ENCODE measurements around the gene BCL7C.
"Not testable (repeated sequence)": the region's sequence is repeated elsewhere in the genome, so short reads cannot be mapped to it uniquely, and the experiment has no call there.

Gene BCL7C

GRCh38 chr16:30894540-30895368 lies 877 bp upstream of the BCL7C start:
- no peak for DNase-seq (ENCODE audit: low read depth)

DNA sequence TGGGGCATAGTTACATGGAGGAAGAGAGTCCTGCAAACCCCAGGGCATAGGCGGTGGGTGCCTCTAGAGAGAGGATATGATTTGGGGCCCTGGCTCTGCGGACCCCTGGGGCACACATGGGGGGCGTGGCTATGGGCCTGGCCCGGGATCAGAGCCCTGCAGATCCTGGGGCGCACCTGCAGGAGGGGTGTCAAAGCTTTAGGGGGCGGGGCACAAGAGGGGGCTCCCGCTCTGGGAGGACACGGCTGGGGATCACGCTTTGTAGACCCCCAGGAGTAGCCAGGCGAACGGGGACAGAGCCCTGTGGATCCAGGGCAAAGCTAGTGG lies 497 bp downstream of the BCL7C start:
- no peak for DNase-seq (ENCODE audit: low read depth)

- no peak for DNase-seq (ENCODE audit: low read depth)
Observed at GRCh38 chr16:30892670-30893416, 1.0 kb downstream of the BCL7C start.

- not testable (repeated sequence) for DNase-seq (ENCODE audit: low read depth)
Observed at GRCh38 chr16:30891043-30891823, 2.6 kb downstream of the BCL7C start.

GRCh38 chr16:30889721-30890120 lies 4.2 kb downstream of the BCL7C start:
- DNase-seq (ENCODE audit: low read depth) = no peak

GRCh38 chr16:30888856-30889499 lies 4.9 kb downstream of the BCL7C start:
- DNase-seq (ENCODE audit: low read depth) = no peak

GRCh38 chr16:30887927-30888326 lies 6.0 kb downstream of the BCL7C start:
- no peak for DNase-seq (ENCODE audit: low read depth)

- no peak for DNase-seq (ENCODE audit: low read depth)
Observed at GRCh38 chr16:30886145-30886544, 7.7 kb downstream of the BCL7C start.

- no peak for DNase-seq (ENCODE audit: low read depth)
Observed at GRCh38 chr16:30885196-30885595, 8.7 kb downstream of the BCL7C start.

DNA sequence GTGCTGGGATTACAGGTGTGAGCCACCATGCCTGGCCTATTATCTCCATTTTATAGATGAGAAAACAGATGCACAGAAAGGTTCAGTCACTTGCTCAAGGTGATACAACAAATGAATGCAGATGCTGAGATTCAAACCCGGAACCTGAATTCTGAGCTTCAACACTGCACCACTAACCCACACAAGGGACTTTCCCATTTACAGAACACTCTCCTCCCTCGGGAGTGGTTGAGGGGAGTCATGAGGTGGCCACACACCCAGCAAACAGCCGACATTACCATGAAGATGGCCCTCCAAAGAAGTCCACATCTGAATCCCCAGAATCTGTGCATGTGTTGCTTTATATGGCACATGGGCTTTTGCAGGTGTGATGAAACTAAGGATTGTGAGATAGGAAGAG lies 9.1 kb downstream of the BCL7C start:
- no peak for DNase-seq (ENCODE audit: low read depth)

DNA sequence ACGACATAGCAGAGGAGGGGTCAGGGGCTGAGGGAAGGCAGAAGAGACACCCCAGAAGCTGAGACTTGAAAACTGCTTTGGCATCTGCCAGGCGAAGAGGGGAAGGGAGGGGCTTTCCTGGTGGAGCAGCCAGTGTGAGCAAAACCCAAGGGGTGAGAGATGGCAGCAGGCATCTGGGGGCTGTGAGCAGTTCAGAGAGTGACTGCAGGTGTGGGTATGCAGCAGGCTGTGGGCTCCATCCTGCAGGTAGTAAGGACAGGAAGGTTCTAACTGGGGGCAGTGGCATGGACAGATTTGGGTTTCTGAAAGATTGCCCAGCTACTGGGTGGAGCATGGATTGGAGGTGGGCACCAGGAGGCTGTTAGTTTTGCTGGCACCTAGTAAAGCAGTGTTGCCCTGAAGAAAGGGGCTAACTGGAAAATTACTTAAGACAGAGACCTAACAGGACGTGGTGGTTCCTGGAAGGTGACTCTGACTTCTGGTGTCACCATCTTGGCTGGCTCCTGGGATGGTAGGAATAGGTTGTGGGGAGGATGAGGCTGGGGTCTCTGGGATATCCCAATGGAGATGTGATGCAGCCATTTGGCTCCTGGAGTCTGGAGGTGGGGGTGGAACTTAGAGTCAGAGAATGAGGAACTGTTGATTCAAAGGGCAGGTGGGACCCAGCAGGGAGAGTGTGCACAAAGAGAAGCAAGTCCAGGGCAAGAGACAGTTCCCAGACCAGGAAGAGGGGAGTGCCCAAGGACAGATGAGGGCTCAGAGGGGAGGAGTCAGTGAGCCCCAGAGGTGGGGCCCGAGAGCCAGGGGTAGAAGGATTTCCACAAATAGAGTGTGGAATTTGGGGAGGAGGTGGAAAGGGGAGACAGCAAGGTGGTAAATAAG lies 11.2 kb downstream of the BCL7C start:
- DNase-seq (ENCODE audit: low read depth) = no peak

DNA sequence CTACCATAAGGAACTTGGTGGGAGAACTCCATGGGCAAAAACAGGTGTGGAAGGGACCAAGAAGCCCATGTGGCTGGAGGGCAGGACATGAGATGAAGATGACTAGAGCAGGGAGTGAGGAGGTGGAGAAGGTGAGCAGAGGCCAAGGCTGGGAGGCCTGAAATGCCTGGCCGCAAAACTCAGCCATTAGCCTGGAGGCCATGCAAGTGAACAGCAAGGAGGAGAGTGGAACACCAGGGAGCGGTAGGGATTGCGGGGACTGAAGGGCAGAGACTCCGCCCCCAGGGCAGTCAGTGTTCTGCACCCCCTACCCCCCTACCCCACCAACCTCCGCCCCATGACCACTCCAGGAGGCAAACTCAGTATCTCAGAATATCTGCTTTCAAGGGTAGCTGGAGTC lies 17.0 kb downstream of the BCL7C start:
- DNase-seq (ENCODE audit: low read depth) = no peak

GRCh38 chr16:30875871-30876801 lies 17.7 kb downstream of the BCL7C start:
- no peak for DNase-seq (ENCODE audit: low read depth)

DNA sequence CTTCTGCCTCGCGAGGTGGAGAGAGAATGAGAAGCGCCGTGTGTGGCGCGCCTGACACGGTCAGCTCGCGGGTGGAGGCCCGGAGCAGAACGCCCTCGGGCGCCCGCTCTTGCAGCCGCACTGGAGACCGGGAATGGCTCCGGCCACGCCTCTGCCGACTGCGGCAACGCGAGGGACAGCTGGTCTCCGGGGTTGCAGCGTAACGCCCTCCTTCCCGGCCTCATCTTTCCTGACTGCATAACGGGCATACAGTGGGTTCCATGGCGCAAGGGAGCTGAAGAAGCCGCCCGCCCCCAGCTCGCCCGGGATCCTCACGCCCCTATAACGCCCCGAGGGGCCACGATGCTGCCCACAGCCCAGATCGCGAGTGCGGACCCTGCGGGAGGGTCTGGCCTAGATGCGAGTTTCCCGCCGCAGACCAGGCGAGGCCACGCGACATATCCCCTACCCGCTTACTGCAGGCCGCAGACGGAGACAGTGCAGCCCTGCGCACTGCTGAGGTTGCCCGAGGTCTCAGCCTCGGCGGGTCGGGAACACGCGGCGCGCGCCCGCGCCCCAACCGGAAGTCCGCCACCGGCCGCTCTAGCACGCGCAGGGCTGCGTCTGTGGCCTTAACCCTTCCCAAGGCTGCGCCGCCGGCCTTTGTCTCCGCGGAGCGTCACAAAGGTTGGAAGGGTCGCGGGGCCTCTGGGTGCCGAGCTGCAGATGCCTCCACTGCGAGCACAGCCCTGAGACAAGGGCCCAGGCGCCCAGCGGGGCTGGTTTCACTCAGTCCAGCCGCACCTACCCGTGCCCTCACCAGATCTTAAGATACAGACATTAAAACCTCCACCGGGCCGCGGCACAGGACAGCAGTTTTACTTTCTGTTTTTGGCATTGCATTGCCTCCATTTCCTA lies 18.8 kb downstream of the BCL7C start:
- peak; percentile 73 for DNase-seq (ENCODE audit: low read depth)

GRCh38 chr16:30874244-30874820 lies 19.5 kb downstream of the BCL7C start:
- DNase-seq (ENCODE audit: low read depth) = no peak

DNA sequence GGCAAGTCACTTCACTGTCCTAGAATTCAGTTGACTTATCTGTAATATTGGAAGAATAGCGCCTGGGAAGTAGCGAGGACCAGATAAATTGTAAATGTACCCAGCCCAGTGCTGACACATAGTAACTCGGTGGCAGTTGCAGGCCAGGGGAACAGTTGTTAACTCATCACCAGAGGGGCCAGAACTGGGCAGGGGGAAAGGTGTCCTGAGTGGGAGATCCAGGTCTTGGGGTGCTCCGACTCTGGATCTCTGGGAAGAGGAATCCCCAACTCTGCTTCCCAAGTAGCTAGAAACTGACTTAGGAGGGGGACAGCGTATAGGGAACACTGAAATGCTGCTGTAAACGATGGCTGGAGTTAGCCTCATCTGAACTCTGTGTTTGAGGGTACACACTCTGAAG lies 23.0 kb downstream of the BCL7C start:
- no peak for DNase-seq (ENCODE audit: low read depth)

- DNase-seq (ENCODE audit: low read depth) = no peak
Observed at GRCh38 chr16:30867747-30868146, 26.1 kb downstream of the BCL7C start.

DNA sequence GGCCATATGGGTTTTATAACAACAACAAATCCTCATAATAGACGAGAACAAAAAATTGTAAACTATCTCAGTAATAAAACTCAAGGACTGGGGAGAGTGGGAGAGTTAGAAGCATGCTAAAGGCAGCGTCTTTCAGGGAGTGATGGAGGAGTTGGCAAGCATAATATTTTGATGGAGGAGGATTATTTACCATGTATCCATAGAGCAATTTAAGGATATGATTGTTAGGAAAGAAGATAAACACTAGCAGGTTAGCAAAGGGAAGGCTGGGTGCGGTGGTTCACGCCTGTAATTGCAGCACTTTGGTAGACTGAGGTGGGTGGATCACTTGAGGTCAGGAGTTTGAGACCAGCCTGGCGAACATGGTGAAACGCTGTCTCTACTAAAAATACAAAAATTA lies 27.8 kb downstream of the BCL7C start:
- DNase-seq (ENCODE audit: low read depth) = no peak

GRCh38 chr16:30863178-30863577 lies 30.7 kb downstream of the BCL7C start:
- DNase-seq (ENCODE audit: low read depth) = not testable (repeated sequence)
